A172 (cell line): ENCODE results near the gene FBXO24. TPM values are rescaled to one million over a fixed set of nuclear protein-coding genes. Genes with fewer than 3 reads are reported as not detected.
A peak's percentile ranks its signal among the peaks of the same experiment; 100 is the strongest.
"Not testable (repeated sequence)": the region's sequence is repeated elsewhere in the genome, so short reads cannot be mapped to it uniquely, and the experiment has no call there.

Source experiments
- DNase-seq: peaks from one replicate; pipeline ENCODE4 v3.0.0-alpha.2; 2015; ENCODE audit warnings: low spot score
- total RNA-seq: library from RNA; depleted of rRNA; stranded (reverse); fragments of >200 nt; shearing (Covaris generic); gene quantifications from 2 replicates; pipeline ENCODE4 v1.2.3, GENCODE V29; 2014; rRNA removed

Gene FBXO24
- total RNA-seq = 0.48 TPM in 1 of 2 replicates, not detected in the other

- DNase-seq = peak; percentile 100
Measured at GRCh38 chr7:100586266-100587025, at the start of gene FBXO24. FBXO24 (plus strand) TSS chr7:100586328; CDS start chr7:100586626, 298 bp downstream.

GRCh38 chr7:100536695-100537094 lies 49.4 kb upstream of the FBXO24 start:
- DNase-seq = not testable (repeated sequence)

- no peak for DNase-seq
Measured at GRCh38 chr7:100538348-100538653, 47.8 kb upstream of the FBXO24 start.

- DNase-seq = peak; percentile 99
Measured at GRCh38 chr7:100538654-100539435, 47.3 kb upstream of the FBXO24 start, which contains the start of gene AGFG2. AGFG2 (plus strand) TSS chr7:100539203; CDS start chr7:100539347, 144 bp downstream.

GRCh38 chr7:100539436-100540006 lies 46.6 kb upstream of the FBXO24 start:
- DNase-seq = no peak

GRCh38 chr7:100540073-100540723 lies 45.9 kb upstream of the FBXO24 start:
- DNase-seq = no peak

- not testable (repeated sequence) for DNase-seq
Measured at GRCh38 chr7:100541309-100541708, 44.8 kb upstream of the FBXO24 start.

GRCh38 chr7:100543586-100543985 lies 42.5 kb upstream of the FBXO24 start:
- no peak for DNase-seq

- no peak for DNase-seq
Measured at GRCh38 chr7:100544386-100544785, 41.7 kb upstream of the FBXO24 start.

- no peak for DNase-seq
Measured at GRCh38 chr7:100544967-100545359, 41.2 kb upstream of the FBXO24 start.

GRCh38 chr7:100545360-100546128 lies 40.6 kb upstream of the FBXO24 start:
- DNase-seq = peak; percentile 94

GRCh38 chr7:100546129-100546925 lies 39.8 kb upstream of the FBXO24 start:
- DNase-seq = no peak

- no peak for DNase-seq
Measured at GRCh38 chr7:100546926-100547800, 39.0 kb upstream of the FBXO24 start.

- DNase-seq = no peak
Measured at GRCh38 chr7:100547872-100548271, 38.3 kb upstream of the FBXO24 start.

GRCh38 chr7:100548446-100548845 lies 37.7 kb upstream of the FBXO24 start:
- peak; percentile 25 for DNase-seq

- DNase-seq = no peak
Measured at GRCh38 chr7:100552532-100552931, 33.6 kb upstream of the FBXO24 start.

GRCh38 chr7:100553032-100553431 lies 33.1 kb upstream of the FBXO24 start:
- no peak for DNase-seq

- DNase-seq = no peak
Measured at GRCh38 chr7:100555701-100556100, 30.4 kb upstream of the FBXO24 start.

GRCh38 chr7:100556541-100556940 lies 29.6 kb upstream of the FBXO24 start:
- DNase-seq = peak; percentile 24
